ENCODE measurements around the gene LIAS.

Gene LIAS

GRCh38 chr4:39427520-39428114 is 31.2 kb upstream of the LIAS start:
- no peak for TF ChIP-seq CTCF (IDR thresholded peaks at IDR 0.05; ENCODE audit: low read depth, low read length)
- no peak overlapping the region for H3K4me3 ChIP-seq (replicated peaks in 1 of 2; ENCODE audit: low read depth in 2 of 2, low read length in 2 of 2)
- DNase-seq (ENCODE audit: low read depth in 2 of 2), result no peak

- no peak for TF ChIP-seq CTCF (IDR thresholded peaks at IDR 0.05; ENCODE audit: low read depth, low read length)
- DNase-seq (ENCODE audit: low read depth in 2 of 2), result no peak
- no peak overlapping the region for H3K4me3 ChIP-seq (replicated peaks in 1 of 2; ENCODE audit: low read depth in 2 of 2, low read length in 2 of 2)
Measured at GRCh38 chr4:39429476-39430334, 29.2 kb upstream of the LIAS start.

GRCh38 chr4:39433878-39434492 is 24.9 kb upstream of the LIAS start:
- no peak for TF ChIP-seq CTCF (IDR thresholded peaks at IDR 0.05; ENCODE audit: low read depth, low read length)
- H3K4me3 ChIP-seq (replicated peaks in 1 of 2; ENCODE audit: low read depth in 2 of 2, low read length in 2 of 2), result no peak overlapping the region
- DNase-seq (ENCODE audit: low read depth in 2 of 2), result no peak

- peak; percentile 16 for TF ChIP-seq CTCF (IDR thresholded peaks at IDR 0.05; ENCODE audit: low read depth, low read length)
- no peak for DNase-seq (ENCODE audit: low read depth in 2 of 2)
Measured at GRCh38 chr4:39435659-39436563, 22.9 kb upstream of the LIAS start.

GRCh38 chr4:39441593-39441992 is 17.3 kb upstream of the LIAS start:
- no peak overlapping the region for H3K4me3 ChIP-seq (replicated peaks in 1 of 2; ENCODE audit: low read depth in 2 of 2, low read length in 2 of 2)
- no peak for TF ChIP-seq CTCF (IDR thresholded peaks at IDR 0.05; ENCODE audit: low read depth, low read length)
- DNase-seq (ENCODE audit: low read depth in 2 of 2), result no peak

More at GRCh38 chr4:39435659-39436563, 22.9 kb upstream of the LIAS start:
- no peak overlapping the region for H3K4me3 ChIP-seq (replicated peaks in 1 of 2; ENCODE audit: low read depth in 2 of 2, low read length in 2 of 2)

GRCh38 chr4:39442998-39443397 is 15.9 kb upstream of the LIAS start:
- DNase-seq (ENCODE audit: low read depth in 2 of 2), result no peak
- no peak overlapping the region for H3K4me3 ChIP-seq (replicated peaks in 1 of 2; ENCODE audit: low read depth in 2 of 2, low read length in 2 of 2)
- TF ChIP-seq CTCF (IDR thresholded peaks at IDR 0.05; ENCODE audit: low read depth, low read length), result no peak
